Activated T-cell treated with anti-CD3 and anti-CD28 coated beads for 48 hours (primary cell): ENCODE measurements around the gene UBE2Q1.

ENCODE experiments used
- DNase-seq: peaks from one replicate; pipeline ENCODE4 v3.0.0-alpha.2; 2020; ENCODE audit warnings: low read depth

Gene UBE2Q1

GRCh38 chr1:154557939-154558719 lies at the start of gene UBE2Q1:
UBE2Q1 (minus strand) TSS chr1:154558662; CDS start chr1:154558553, 109 bp downstream.
- peak; percentile 22 for DNase-seq

- DNase-seq: peak; percentile 85
Measured at GRCh38 chr1:154607609-154608396, 49.3 kb upstream of the UBE2Q1 start, which contains the start of gene ADAR. ADAR (minus strand) TSS chr1:154608186; CDS start chr1:154608006, 180 bp downstream.

DNA sequence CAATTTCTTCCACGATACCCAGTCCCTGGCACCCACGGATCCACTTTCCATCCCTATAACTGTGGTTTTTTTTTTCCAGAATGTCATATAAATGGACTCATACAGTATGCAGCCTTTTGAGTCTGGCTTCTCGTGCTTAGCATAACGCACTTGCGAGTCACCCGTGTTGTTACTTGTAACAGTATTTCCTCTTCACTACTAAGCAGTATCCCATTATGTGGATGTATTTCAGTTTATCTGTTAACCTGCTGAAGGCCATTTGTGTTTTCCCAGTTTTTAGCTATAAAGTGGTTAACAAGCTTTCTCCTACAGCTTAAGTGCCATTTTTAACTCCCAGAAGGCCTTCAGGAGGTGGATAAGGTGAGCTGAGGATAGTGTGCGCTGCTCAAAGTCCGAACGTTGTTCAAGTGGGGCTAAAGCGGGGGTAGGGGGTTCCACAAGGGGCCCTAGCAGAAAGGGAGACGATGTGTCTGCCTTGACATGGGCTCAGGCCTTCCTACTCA lies 48.7 kb upstream of the UBE2Q1 start:
- no peak for DNase-seq

GRCh38 chr1:154605534-154605933 lies 47.1 kb upstream of the UBE2Q1 start:
- no peak for DNase-seq

- DNase-seq: no peak
Measured at GRCh38 chr1:154603317-154603716, 44.9 kb upstream of the UBE2Q1 start.

DNA sequence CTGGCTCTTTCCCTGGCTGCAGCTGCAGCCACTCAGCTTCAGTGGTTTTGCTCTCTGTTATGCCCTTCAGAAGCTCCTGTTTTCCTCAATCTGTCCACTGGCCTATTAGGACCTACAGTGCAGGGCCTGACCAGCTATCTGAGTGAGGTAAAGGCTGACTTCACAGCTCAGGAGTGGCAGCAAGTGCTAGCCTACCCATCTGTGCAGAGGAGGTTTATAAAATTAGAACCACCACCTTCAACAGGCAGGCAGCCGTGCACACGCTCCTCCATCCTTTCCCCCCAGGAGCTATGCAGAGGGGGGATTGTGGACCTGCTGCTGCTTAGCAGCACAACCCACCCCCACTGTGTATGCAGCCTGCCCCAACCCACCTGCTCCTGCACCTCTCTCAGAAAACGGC lies 41.2 kb upstream of the UBE2Q1 start:
- no peak for DNase-seq

- no peak for DNase-seq
Measured at GRCh38 chr1:154598871-154599635, 40.6 kb upstream of the UBE2Q1 start.

GRCh38 chr1:154595621-154596020 lies 37.2 kb upstream of the UBE2Q1 start:
- DNase-seq: no peak

GRCh38 chr1:154594811-154595210 lies 36.3 kb upstream of the UBE2Q1 start:
- no peak for DNase-seq

GRCh38 chr1:154593390-154593789 lies 34.9 kb upstream of the UBE2Q1 start:
- DNase-seq: no peak

GRCh38 chr1:154591206-154591605 lies 32.7 kb upstream of the UBE2Q1 start:
- no peak for DNase-seq

GRCh38 chr1:154590756-154591155 lies 32.3 kb upstream of the UBE2Q1 start:
- DNase-seq: no peak

DNA sequence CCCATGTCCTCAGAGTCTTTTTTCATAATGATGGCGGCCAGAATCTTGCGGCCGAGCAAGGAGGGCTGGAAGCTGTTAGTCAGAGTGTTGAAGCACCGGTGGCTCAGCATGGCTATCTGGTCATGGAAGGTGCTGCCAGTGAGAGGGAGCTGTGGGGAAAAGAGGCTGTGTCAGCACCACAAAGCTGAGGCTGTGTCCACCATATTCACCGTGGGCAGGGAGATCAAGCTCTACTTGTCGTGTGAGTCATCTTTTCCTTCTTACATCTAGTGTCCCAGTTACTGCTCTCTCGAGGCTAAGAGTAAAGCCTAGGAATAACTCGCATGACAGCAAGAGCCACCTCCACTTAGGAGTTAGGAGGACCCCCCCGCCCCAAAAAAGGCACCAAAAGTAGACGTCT lies 31.3 kb upstream of the UBE2Q1 start:
- no peak for DNase-seq

DNA sequence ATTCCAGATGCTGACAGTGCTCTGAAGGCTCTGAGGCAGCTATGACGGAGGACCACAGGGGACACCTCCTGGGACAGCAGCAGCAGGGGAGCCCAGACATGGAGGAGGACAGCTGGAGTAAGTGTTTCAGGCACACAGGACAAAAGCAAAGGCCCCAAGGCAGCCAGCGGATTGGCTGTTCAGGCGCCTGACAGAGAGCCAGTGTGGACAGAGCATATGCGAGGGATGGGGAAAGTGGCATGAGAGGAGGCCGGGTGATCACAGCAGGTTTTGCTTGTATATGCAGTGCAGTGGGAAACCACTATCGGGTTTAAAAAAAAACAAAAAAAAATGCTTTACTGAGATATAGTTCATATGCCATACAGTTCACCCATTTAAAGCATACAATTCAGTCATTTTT lies 28.2 kb upstream of the UBE2Q1 start:
- no peak for DNase-seq

- DNase-seq: no peak
Measured at GRCh38 chr1:154586231-154586630, 27.8 kb upstream of the UBE2Q1 start.

GRCh38 chr1:154584267-154584994 lies 26.0 kb upstream of the UBE2Q1 start:
- no peak for DNase-seq

DNA sequence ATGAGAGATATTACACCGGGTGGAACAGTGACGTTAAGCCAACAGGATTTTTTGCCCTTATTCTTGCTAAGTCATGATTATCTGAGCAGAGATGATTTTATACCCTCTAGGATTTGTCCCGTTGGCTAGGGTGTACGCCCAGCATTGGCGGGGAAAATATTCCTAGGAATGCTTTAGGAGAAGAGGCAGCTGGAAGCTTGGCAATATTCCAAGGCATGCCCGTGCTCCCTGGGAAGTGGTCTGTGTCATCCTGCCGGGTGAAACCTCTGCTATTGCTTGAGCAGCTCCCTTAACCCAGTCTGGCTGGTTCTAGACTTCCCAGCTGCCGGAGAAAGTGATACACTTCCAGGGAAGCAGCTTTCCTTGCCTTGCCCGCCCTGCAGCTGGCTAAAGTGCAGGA lies 25.3 kb upstream of the UBE2Q1 start:
- DNase-seq: no peak

DNA sequence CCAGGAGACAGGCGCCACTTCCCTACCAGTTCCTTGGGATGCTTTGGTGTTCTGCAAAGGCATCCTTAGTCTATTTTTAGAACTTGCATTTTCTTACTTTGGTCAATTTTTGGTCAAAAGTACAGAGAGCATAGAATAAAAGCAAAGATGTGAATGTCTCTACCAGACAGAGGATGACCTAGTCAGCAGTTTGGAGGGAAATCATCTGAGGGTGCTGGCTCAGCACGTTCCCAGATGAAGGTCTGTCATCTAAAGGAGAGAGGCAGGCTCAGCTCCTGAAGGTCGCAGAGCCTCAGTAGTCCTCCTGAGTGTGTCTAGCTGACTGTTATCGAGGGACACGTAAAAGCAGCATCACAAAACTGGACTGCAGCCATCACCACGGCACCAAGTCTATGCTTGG lies 24.4 kb upstream of the UBE2Q1 start:
- DNase-seq: no peak

DNA sequence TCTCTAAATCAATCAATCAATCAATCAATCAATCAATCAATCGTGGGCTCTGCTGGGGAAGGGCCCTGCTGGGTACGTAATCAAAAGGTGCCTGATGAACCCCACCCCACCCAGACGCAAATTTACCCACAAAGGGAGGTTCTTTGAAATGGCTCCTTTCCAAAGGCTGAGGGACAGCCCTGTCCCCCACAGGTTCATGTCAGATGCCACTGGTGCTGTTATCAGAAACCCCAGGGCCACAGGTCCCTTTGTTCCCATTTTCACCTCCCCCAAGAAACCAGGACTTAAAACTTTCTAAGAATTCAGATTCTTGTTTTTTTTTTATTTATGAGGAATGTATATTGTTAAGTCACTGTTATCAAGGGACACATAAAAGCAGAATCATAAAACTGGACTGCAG lies 23.3 kb upstream of the UBE2Q1 start:
- DNase-seq: no peak

DNA sequence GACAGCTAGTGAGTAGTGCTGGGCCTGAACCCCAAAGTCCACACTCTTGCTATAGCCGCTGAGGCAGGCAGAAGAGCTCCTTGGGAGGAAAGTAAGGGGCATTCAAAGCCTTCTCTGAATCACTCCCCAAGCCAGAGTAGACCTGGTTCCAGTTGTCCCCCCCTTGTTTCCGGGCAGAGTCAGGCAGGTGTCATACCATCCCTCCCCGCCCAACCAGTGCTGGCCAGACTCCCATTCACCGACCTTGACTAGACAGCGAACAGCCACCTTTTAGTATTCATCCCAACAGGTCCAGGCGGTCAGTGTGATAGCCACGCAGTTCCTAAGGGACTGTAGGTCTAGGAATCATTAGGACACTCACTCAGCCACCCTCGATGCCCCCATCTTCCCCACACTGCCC lies 20.9 kb upstream of the UBE2Q1 start:
- no peak for DNase-seq

- DNase-seq: no peak
Measured at GRCh38 chr1:154578058-154578418, 19.6 kb upstream of the UBE2Q1 start.
